CD8-positive, alpha-beta memory T cell (primary cell): Measurements from ENCODE around the gene NAB2. TPM values are rescaled to one million over a fixed set of nuclear protein-coding genes. Genes with fewer than 3 reads are reported as not detected.

ENCODE experiments used
- CTCF ChIA-PET: fragments of 350-600 bp; sonication (Branson Sonifier 250); formaldehyde crosslinking; loops from one replicate; lab custom pipeline; 2021; ENCODE audit warnings: antibody characterized with exemption; lab: Charles Lee
- POLR2A ChIA-PET: fragments of 350-600 bp; sonication (Branson Sonifier 250); formaldehyde crosslinking; loops from one replicate; lab custom pipeline; 2021; ENCODE audit warnings: antibody characterized with exemption; lab: Charles Lee
- DNase-seq, 5 donors: peaks; one replicate each; pipeline versions ENCODE4 v3.0.0 to v3.0.0-alpha.2; 2020 to 2022; ENCODE audit warnings: mixed read lengths in 1 of 5
- H3K27ac ChIP-seq: one replicate; pipeline ENCODE4 v1.7.0; 2013; ENCODE audit warnings: low read depth, mild to moderate bottlenecking, low read length, moderate library complexity
- H3K27me3 ChIP-seq: 2 replicates; pipeline ENCODE4 v1.7.0; 2013; ENCODE audit warnings: low read length, mild to moderate bottlenecking; ENCODE audit not compliant: insufficient read depth, poor library complexity, severe bottlenecking
- H3K36me3 ChIP-seq: 2 replicates; pipeline ENCODE4 v1.7.0; 2013; ENCODE audit warnings: mild to moderate bottlenecking, low read length, moderate library complexity; ENCODE audit not compliant: insufficient read depth
- H3K4me1 ChIP-seq: 2 replicates; pipeline ENCODE4 v1.7.0; 2013; ENCODE audit warnings: mild to moderate bottlenecking, low read length, moderate library complexity; ENCODE audit not compliant: insufficient read depth
- H3K4me3 ChIP-seq: 2 replicates; pipeline ENCODE4 v1.7.0; 2013; ENCODE audit warnings: mild to moderate bottlenecking, low read length
- H3K9me3 ChIP-seq: 2 replicates; pipeline ENCODE4 v1.7.0; 2013; ENCODE audit warnings: mild to moderate bottlenecking, low read length
- H3K27ac Mint-ChIP-seq, 8 donors: one replicate each; pipeline ENCODE4 v1.8.0; 2020 to 2021; ENCODE audit warnings: mixed read lengths in 8 of 8, mild to moderate bottlenecking in 6 of 8, inconsistent platforms in 3 of 8, moderate library complexity in 3 of 8
- H3K27me3 Mint-ChIP-seq, 2 donors: one replicate each; pipeline ENCODE4 v1.8.0; 2020 to 2021; ENCODE audit warnings: mixed read lengths in 2 of 2, mild to moderate bottlenecking in 1 of 2, moderate library complexity in 1 of 2
- H3K36me3 Mint-ChIP-seq, 3 donors: one replicate each; pipeline ENCODE4 v1.8.0; 2020 to 2021; ENCODE audit warnings: mixed read lengths in 3 of 3, inconsistent platforms in 1 of 3, mild to moderate bottlenecking in 1 of 3
- H3K4me1 Mint-ChIP-seq, 3 donors: one replicate each; pipeline ENCODE4 v1.8.0; 2020 to 2021; ENCODE audit warnings: mixed read lengths in 3 of 3, inconsistent platforms in 1 of 3, mild to moderate bottlenecking in 1 of 3
- H3K4me3 Mint-ChIP-seq, 7 donors: one replicate each; pipeline ENCODE4 v1.8.0; 2020 to 2021; ENCODE audit warnings: mixed read lengths in 7 of 7, mild to moderate bottlenecking in 6 of 7, moderate library complexity in 4 of 7, inconsistent platforms in 2 of 7
- H3K9me3 Mint-ChIP-seq, 5 donors: one replicate each; pipeline ENCODE4 v1.8.0; 2020 to 2022; ENCODE audit warnings: mixed read lengths in 5 of 5, mild to moderate bottlenecking in 3 of 5, moderate library complexity in 2 of 5, inconsistent platforms in 1 of 5
- polyA plus RNA-seq: library from polyadenylated mRNA; unstranded; fragments of 300-500 nt; fragmentation: Illumina TruSeq; gene quantifications from one replicate; pipeline ENCODE4 v1.2.3, GENCODE V29; 2021
- total RNA-seq, 2 experiments: library from RNA; stranded (reverse); gene quantifications; one replicate each; pipeline ENCODE4 v1.2.3, GENCODE V29; 2021

Gene NAB2
- total and polyA plus RNA-seq, 3 experiments from 2014 or later: 1.6 to 40.1 (median 37.7) TPM

GRCh38 chr12:57109207-57110103 is 20.5 kb downstream of the NAB2 start:
- Mint-ChIP-seq H3K4me1 (peaks cover 38 to 58% (median 50%) of the 10 kb centered on the region in 3 donors), H3K36me3 (peaks cover 6 to 60% (median 7%) of the 10 kb centered on the region in 3 donors), H3K27ac (peak overlapping the region; percentile 95 to 100 (median 98)), H3K27me3 (peaks cover 0 to 9% of the 10 kb centered on the region in 2 donors), H3K9me3 (peaks cover 0 to 4% (median 0%) of the 10 kb centered on the region in 5 donors), H3K4me3 (peak overlapping the region; percentile 96 to 100 (median 99))
- no peak for DNase-seq
- Histone ChIP-seq H3K4me1 (peaks cover 32% of the 10 kb centered on the region), H3K36me3 (peaks cover 33% of the 10 kb centered on the region), H3K9me3 (no peaks in the 10 kb centered on the region), H3K27me3 (no peaks in the 10 kb centered on the region), H3K4me3 (peak overlapping the region; percentile 99), H3K27ac (peak overlapping the region; percentile 96)
- CTCF ChIA-PET: interaction anchor here (1.1 to 10.8 kb wide), 5 partner anchors 14 to 46 kb away, joined by 3 to 195 read pairs (median 63); partner anchors contain the start of gene NAB2
- POLR2A ChIA-PET: interaction anchor here (0.9 to 4.5 kb wide), 2 partner anchors 18 to 30 kb away, joined by 4 to 131 read pairs; partner anchors contain the start of gene NAB2

GRCh38 chr12:57110104-57111030 is 21.5 kb downstream of the NAB2 start:
- Histone ChIP-seq H3K36me3 (peaks cover 24% of the 10 kb centered on the region), H3K27ac (peak overlapping the region; percentile 96), H3K4me3 (peak overlapping the region; percentile 99), H3K9me3 (no peaks in the 10 kb centered on the region), H3K4me1 (peaks cover 32% of the 10 kb centered on the region), H3K27me3 (no peaks in the 10 kb centered on the region)
- ChIA-PET POLR2A (interaction anchor here (0.6 to 4.5 kb wide), 10 partner anchors 12 to 422 kb away, joined by 3 to 131 read pairs (median 10); partner anchors contain the start of genes LRP1, NAB2, NEMP1 and PTGES3), CTCF (interaction anchor here (1.1 to 10.8 kb wide), 17 partner anchors 13 to 353 kb away, joined by 3 to 195 read pairs (median 14); partner anchors contain the start of genes LRP1, NAB2 and NEMP1)
- Mint-ChIP-seq H3K4me1 (peaks cover 38 to 58% (median 50%) of the 10 kb centered on the region in 3 donors), H3K27ac (peak overlapping the region; percentile 95 to 100 (median 98)), H3K36me3 (peaks cover 3 to 51% (median 7%) of the 10 kb centered on the region in 3 donors), H3K9me3 (peaks cover 0 to 4% (median 0%) of the 10 kb centered on the region in 5 donors), H3K4me3 (peak overlapping the region; percentile 96 to 100 (median 99)), H3K27me3 (peaks cover 0 to 9% of the 10 kb centered on the region in 2 donors)
- DNase-seq: peak; percentile 58 to 78 (median 63)

GRCh38 chr12:57111031-57111734 is 22.3 kb downstream of the NAB2 start, which contains the start of gene STAT6:
TSS of gene STAT6 (minus strand) at chr12:57111362. CDS start at chr12:57108278, 3,084 bp downstream.
- peak within 1 kb of the TSS; percentile 95 to 100 (median 98) for H3K27ac Mint-ChIP-seq
- peaks cover 38 to 53% (median 50%) of the 10 kb centered on the region in 3 donors for H3K4me1 Mint-ChIP-seq
- ChIA-PET POLR2A (interaction anchor here (0.6 to 4.5 kb wide), 17 partner anchors 9 to 466 kb away, joined by 3 to 131 read pairs (median 5); partner anchors contain the start of genes ATP5F1B, LRP1, NAB2 and NACA), CTCF (interaction anchor here (0.8 to 10.8 kb wide), 25 partner anchors 8 to 353 kb away, joined by 3 to 195 read pairs (median 8); partner anchors contain the start of genes LRP1, NAB2 and NEMP1)
- H3K27ac ChIP-seq: peak within 1 kb of the TSS; percentile 96
- no peaks in the 10 kb centered on the region for H3K9me3 ChIP-seq
- DNase-seq: peak; percentile 76 to 93 (median 88)
- peaks cover 3 to 43% (median 6%) of the 10 kb centered on the region in 3 donors for H3K36me3 Mint-ChIP-seq
- H3K4me1 ChIP-seq: peaks cover 32% of the 10 kb centered on the region
- H3K4me3 ChIP-seq: peak within 1 kb of the TSS; percentile 99
- peaks cover 0 to 9% of the 10 kb centered on the region in 2 donors for H3K27me3 Mint-ChIP-seq
- peak within 1 kb of the TSS; percentile 96 to 100 (median 99) for H3K4me3 Mint-ChIP-seq
- H3K27me3 ChIP-seq: no peaks in the 10 kb centered on the region
- H3K9me3 Mint-ChIP-seq: peaks cover 0 to 4% (median 0%) of the 10 kb centered on the region in 5 donors
- H3K36me3 ChIP-seq: peaks cover 18% of the 10 kb centered on the region

- no peaks in the 10 kb centered on the region for H3K27me3 ChIP-seq
- Mint-ChIP-seq H3K27ac (peak overlapping the region; percentile 95 to 100 (median 98)), H3K27me3 (peaks cover 0 to 9% of the 10 kb centered on the region in 2 donors), H3K9me3 (peaks cover 0 to 4% (median 0%) of the 10 kb centered on the region in 5 donors), H3K36me3 (peaks cover 0 to 27% (median 3%) of the 10 kb centered on the region in 3 donors), H3K4me3 (peak overlapping the region; percentile 96 to 100 (median 99)), H3K4me1 (peaks cover 31 to 37% (median 35%) of the 10 kb centered on the region in 3 donors)
- peaks cover 3% of the 10 kb centered on the region for H3K36me3 ChIP-seq
- no peaks in the 10 kb centered on the region for H3K9me3 ChIP-seq
- H3K4me3 ChIP-seq: peak overlapping the region; percentile 99
- ChIA-PET CTCF (interaction anchor here (0.6 to 10.8 kb wide), 30 partner anchors 9 to 355 kb away, joined by 3 to 195 read pairs (median 6); partner anchors contain the start of genes LRP1, NAB2 and NEMP1), POLR2A (interaction anchor here (0.6 to 4.5 kb wide), 19 partner anchors 8 to 635 kb away, joined by 3 to 131 read pairs (median 7); partner anchors contain the start of genes LRP1, NAB2, NACA and NEMP1)
- H3K4me1 ChIP-seq: peaks cover 26% of the 10 kb centered on the region
- peak overlapping the region; percentile 96 for H3K27ac ChIP-seq
- no peak for DNase-seq
Observed at GRCh38 chr12:57112492-57113294, 23.8 kb downstream of the NAB2 start.

GRCh38 chr12:57116580-57117281 is 27.8 kb downstream of the NAB2 start:
- Histone ChIP-seq H3K27me3 (no peaks in the 10 kb centered on the region), H3K27ac (no peak overlapping the region), H3K4me1 (peaks cover 4% of the 10 kb centered on the region), H3K4me3 (no peak overlapping the region), H3K9me3 (no peaks in the 10 kb centered on the region), H3K36me3 (no peaks in the 10 kb centered on the region)
- ChIA-PET CTCF (interaction anchor here (1.0 to 4.7 kb wide), 5 partner anchors 12 to 108 kb away, joined by 3 to 30 read pairs (median 3); partner anchors contain the start of gene LRP1), POLR2A (no interaction called here)
- peaks cover 0 to 4% of the 10 kb centered on the region in 2 donors for H3K27me3 Mint-ChIP-seq
- H3K9me3 Mint-ChIP-seq: peaks cover 0 to 4% (median 0%) of the 10 kb centered on the region in 5 donors
- peaks cover 6 to 11% (median 11%) of the 10 kb centered on the region in 3 donors for H3K4me1 Mint-ChIP-seq
- DNase-seq: peak in 1 of 5 donors; percentile 10
- peak overlapping the region in 1 of 7 donors; percentile 10 for H3K4me3 Mint-ChIP-seq
- H3K27ac Mint-ChIP-seq: peak overlapping the region in 1 of 8 donors; percentile 19
- H3K36me3 Mint-ChIP-seq: peaks cover 0 to 4% (median 1%) of the 10 kb centered on the region in 3 donors
